Measurements from ENCODE around the gene CEP120.

Gene CEP120

DNA sequence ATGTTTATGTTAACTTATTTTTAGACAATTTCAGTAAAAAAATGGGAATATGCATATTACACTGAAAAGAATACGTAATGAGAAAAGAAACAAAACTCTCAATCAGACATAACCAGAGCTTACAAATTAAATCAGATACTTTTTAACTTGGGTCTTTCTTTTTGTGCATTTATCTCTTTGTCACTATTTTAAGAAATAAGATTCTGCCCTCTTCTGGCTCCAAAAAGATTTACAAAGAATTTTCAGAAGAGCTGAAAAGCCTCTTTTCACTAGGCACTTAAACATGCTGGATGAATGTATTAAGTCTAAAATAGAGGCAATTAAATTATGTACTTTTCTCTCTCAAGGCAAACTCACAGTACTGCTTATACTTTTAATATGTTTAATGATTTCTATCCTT is 55.5 kb downstream of the CEP120 start:
- no peak for DNase-seq
- Histone ChIP-seq H3K9me3 (ENCODE audit: severe bottlenecking) (no peaks in the 10 kb centered on the region), H3K4me3 (ENCODE audit: low read depth, low read length) (no peak overlapping the region), H3K27me3 (ENCODE audit: insufficient read depth, low read depth, severe bottlenecking) (no peaks in the 10 kb centered on the region), H3K36me3 (no peaks in the 10 kb centered on the region), H3K27ac (no peak overlapping the region)
- TF ChIP-seq, protein P1, sequence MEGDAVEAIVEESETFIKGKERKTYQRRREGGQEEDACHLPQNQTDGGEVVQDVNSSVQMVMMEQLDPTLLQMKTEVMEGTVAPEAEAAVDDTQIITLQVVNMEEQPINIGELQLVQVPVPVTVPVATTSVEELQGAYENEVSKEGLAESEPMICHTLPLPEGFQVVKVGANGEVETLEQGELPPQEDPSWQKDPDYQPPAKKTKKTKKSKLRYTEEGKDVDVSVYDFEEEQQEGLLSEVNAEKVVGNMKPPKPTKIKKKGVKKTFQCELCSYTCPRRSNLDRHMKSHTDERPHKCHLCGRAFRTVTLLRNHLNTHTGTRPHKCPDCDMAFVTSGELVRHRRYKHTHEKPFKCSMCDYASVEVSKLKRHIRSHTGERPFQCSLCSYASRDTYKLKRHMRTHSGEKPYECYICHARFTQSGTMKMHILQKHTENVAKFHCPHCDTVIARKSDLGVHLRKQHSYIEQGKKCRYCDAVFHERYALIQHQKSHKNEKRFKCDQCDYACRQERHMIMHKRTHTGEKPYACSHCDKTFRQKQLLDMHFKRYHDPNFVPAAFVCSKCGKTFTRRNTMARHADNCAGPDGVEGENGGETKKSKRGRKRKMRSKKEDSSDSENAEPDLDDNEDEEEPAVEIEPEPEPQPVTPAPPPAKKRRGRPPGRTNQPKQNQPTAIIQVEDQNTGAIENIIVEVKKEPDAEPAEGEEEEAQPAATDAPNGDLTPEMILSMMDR (IDR thresholded peaks at IDR 0.05; ENCODE audit: low read depth, low read length), result no peak

DNA sequence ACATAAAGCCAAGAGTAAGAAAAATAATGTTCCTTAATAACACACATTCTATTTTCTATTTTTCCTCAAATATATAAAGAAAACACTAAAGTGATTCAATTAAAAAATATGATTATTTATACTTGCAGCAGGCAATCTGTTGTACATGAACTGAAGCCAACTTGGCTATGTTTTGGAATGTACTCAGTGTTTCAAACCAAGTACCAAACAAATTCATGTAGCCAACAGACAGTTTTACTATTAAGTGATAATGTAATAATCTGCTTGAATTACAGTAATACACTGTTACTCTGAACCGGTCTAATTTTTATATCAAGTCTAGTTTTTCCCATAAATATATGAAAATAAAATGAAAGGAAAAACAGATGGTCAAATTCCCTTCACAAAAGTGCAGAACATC is 58.0 kb downstream of the CEP120 start:
- DNase-seq, result no peak
- H3K27ac ChIP-seq, result no peak overlapping the region
- no peaks in the 10 kb centered on the region for H3K36me3 ChIP-seq
- H3K4me3 ChIP-seq (ENCODE audit: low read depth, low read length), result no peak overlapping the region
- no peaks in the 10 kb centered on the region for H3K9me3 ChIP-seq (ENCODE audit: severe bottlenecking)
- TF ChIP-seq, protein P1 (IDR thresholded peaks at IDR 0.05; ENCODE audit: low read depth, low read length), result no peak
- H3K27me3 ChIP-seq (ENCODE audit: insufficient read depth, low read depth, severe bottlenecking), result no peaks in the 10 kb centered on the region

DNA sequence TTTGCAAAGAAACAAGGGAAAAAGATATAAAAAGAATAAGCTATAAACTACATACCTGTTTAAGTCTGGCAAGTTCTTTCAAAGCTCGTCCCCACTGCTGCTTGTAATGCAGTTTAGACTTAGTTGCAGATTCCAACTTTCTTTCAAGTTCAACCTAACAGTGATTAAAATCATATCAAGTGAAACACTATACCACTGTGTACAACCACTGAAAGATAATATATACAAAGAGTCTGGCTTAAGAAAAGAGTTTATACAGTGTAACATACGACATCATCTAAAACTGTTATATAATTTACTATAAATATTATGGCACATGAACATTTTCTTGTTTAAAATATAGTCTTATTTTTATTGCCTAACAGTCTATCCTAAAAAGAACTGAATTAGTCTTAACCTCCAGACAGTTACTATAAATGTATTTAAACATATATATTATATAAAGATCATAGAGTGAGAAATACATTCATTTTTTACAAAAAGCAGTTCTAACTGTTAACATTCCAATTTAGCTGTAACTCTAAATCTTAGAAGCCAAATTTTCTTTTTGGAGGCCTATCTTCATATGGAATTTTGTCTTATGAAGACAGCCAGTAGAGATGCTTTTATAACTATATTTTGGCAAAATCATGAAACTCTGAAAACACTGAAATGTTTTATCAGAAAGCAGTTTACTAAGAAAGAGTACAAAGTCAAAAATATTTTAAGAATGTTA is 58.6 kb downstream of the CEP120 start:
- Histone ChIP-seq H3K27ac (no peak overlapping the region), H3K36me3 (no peaks in the 10 kb centered on the region), H3K4me3 (ENCODE audit: low read depth, low read length) (no peak overlapping the region), H3K27me3 (ENCODE audit: insufficient read depth, low read depth, severe bottlenecking) (no peaks in the 10 kb centered on the region), H3K9me3 (ENCODE audit: severe bottlenecking) (no peaks in the 10 kb centered on the region)
- TF ChIP-seq, protein P1 (IDR thresholded peaks at IDR 0.05; ENCODE audit: low read depth, low read length), result no peak
- DNase-seq, result no peak

DNA sequence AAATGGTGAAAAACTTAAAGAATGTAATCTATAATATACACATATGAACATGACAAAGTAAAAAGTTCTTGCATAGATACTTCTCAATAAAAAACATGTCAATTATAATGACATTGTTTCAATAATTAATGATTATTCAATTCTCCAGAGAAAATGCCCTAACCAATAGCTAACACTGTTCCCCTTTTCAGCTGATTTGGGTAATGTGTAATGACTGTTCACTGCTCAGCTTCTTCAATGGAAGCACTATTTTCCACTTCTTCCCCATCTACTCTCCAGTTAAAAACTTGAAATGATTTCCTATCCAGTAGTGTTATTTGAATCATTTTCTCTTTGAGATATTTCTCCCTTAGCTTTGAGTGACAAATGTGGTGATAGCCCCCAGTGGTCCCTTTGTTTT is 62.3 kb downstream of the CEP120 start:
- no peaks in the 10 kb centered on the region; the same call in 1 of the 2 replicates for H3K36me3 ChIP-seq
- H3K27me3 ChIP-seq (ENCODE audit: insufficient read depth, low read depth, severe bottlenecking), result no peaks in the 10 kb centered on the region
- TF ChIP-seq, protein P1 (IDR thresholded peaks at IDR 0.05; ENCODE audit: low read depth, low read length), result no peak
- H3K9me3 ChIP-seq (ENCODE audit: severe bottlenecking), result no peaks in the 10 kb centered on the region
- H3K4me3 ChIP-seq (ENCODE audit: low read depth, low read length), result no peak overlapping the region
- no peak overlapping the region for H3K27ac ChIP-seq
- DNase-seq, result no peak

DNA sequence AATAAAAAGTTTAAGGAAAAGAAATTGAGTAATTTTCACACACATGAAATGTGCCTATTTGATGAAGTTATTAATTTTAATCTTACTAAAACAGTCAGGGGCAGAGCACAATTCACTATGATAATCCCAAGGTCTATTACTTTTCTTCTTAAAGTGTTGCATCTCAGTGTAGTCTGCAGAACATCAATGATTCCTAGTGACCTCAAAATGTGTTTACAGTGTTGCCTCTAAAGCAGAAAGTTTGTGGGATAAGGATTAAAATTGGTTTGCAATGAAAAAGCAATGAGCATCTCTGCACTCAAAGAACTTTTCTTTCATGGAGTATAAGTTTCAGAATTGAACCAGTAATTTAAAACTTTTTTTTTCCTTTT is 63.0 kb downstream of the CEP120 start:
- TF ChIP-seq, protein P1 (IDR thresholded peaks at IDR 0.05; ENCODE audit: low read depth, low read length), result no peak
- no peak for DNase-seq
- no peaks in the 10 kb centered on the region for H3K9me3 ChIP-seq (ENCODE audit: severe bottlenecking)
- no peak overlapping the region for H3K4me3 ChIP-seq (ENCODE audit: low read depth, low read length)
- no peaks in the 10 kb centered on the region; the same call in 1 of the 2 replicates for H3K36me3 ChIP-seq
- no peak overlapping the region for H3K27ac ChIP-seq
- no peaks in the 10 kb centered on the region for H3K27me3 ChIP-seq (ENCODE audit: insufficient read depth, low read depth, severe bottlenecking)

Data from WERI-Rb-1 (cell line).